ENCODE results near the gene TRHDE. TPM values are rescaled to one million over a fixed set of nuclear protein-coding genes. Genes with fewer than 3 reads are reported as not detected.
A peak's percentile ranks its signal among the peaks of the same experiment; 100 is the strongest.

TRHDE gene
- total RNA-seq, 1 experiment from 2014 or later: 5.5 TPM

DNA sequence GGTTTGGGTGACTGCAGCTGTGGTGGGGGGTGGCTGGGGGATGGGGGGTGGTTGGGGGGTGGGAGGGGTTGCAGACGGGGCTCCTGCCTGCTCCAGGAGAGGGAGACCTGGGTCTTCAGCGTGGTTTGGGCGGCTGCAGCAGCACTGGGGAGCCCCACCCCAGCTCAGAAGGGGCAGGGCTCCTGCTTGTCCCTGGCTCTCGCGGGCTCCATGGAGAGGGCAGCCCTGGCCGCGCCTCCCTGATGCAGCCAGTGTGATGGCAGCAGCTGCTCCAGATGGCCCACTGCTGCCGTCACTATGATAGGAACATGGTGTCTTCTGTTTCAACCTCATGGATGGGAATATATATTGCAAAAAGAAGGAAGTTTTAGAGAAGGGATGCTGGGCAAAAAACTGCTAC is 22.9 kb downstream of the TRHDE start:
- CTCF ChIA-PET: interaction anchor here (0.6 kb wide), 1 partner anchor 13 kb away, joined by 3 read pairs; no protein-coding TSS in a partner anchor
- no peaks in the 10 kb centered on the region for H3K27me3 Mint-ChIP-seq (ENCODE audit: low read depth)
- TF ChIP-seq ZBTB21 (CRISPR knock-in tag; IDR thresholded peaks at IDR 0.05; ENCODE audit: borderline replicate concordance): no peak
- no peak for TF ChIP-seq NFATC4 (CRISPR knock-in tag; IDR thresholded peaks at IDR 0.05)
- TF ChIP-seq TCF7 (CRISPR knock-in tag; IDR thresholded peaks at IDR 0.05; ENCODE audit: low read depth): no peak
- no peak for TF ChIP-seq ZNF138 (CRISPR knock-in tag; conservative IDR thresholded peaks at IDR 0.05)
- TF ChIP-seq, protein P1, sequence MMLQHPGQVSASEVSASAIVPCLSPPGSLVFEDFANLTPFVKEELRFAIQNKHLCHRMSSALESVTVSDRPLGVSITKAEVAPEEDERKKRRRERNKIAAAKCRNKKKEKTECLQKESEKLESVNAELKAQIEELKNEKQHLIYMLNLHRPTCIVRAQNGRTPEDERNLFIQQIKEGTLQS (CRISPR knock-in tag; conservative IDR thresholded peaks at IDR 0.05): no peak
- TF ChIP-seq, protein P2, sequence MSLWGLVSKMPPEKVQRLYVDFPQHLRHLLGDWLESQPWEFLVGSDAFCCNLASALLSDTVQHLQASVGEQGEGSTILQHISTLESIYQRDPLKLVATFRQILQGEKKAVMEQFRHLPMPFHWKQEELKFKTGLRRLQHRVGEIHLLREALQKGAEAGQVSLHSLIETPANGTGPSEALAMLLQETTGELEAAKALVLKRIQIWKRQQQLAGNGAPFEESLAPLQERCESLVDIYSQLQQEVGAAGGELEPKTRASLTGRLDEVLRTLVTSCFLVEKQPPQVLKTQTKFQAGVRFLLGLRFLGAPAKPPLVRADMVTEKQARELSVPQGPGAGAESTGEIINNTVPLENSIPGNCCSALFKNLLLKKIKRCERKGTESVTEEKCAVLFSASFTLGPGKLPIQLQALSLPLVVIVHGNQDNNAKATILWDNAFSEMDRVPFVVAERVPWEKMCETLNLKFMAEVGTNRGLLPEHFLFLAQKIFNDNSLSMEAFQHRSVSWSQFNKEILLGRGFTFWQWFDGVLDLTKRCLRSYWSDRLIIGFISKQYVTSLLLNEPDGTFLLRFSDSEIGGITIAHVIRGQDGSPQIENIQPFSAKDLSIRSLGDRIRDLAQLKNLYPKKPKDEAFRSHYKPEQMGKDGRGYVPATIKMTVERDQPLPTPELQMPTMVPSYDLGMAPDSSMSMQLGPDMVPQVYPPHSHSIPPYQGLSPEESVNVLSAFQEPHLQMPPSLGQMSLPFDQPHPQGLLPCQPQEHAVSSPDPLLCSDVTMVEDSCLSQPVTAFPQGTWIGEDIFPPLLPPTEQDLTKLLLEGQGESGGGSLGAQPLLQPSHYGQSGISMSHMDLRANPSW (CRISPR knock-in tag; conservative IDR thresholded peaks at IDR 0.05; ENCODE audit: low read depth): no peak
- no peak for TF ChIP-seq ZNF121 (CRISPR knock-in tag; IDR thresholded peaks at IDR 0.05)
- TF ChIP-seq TEAD1 (CRISPR knock-in tag; IDR thresholded peaks at IDR 0.05): no peak
- TF ChIP-seq, protein P3, sequence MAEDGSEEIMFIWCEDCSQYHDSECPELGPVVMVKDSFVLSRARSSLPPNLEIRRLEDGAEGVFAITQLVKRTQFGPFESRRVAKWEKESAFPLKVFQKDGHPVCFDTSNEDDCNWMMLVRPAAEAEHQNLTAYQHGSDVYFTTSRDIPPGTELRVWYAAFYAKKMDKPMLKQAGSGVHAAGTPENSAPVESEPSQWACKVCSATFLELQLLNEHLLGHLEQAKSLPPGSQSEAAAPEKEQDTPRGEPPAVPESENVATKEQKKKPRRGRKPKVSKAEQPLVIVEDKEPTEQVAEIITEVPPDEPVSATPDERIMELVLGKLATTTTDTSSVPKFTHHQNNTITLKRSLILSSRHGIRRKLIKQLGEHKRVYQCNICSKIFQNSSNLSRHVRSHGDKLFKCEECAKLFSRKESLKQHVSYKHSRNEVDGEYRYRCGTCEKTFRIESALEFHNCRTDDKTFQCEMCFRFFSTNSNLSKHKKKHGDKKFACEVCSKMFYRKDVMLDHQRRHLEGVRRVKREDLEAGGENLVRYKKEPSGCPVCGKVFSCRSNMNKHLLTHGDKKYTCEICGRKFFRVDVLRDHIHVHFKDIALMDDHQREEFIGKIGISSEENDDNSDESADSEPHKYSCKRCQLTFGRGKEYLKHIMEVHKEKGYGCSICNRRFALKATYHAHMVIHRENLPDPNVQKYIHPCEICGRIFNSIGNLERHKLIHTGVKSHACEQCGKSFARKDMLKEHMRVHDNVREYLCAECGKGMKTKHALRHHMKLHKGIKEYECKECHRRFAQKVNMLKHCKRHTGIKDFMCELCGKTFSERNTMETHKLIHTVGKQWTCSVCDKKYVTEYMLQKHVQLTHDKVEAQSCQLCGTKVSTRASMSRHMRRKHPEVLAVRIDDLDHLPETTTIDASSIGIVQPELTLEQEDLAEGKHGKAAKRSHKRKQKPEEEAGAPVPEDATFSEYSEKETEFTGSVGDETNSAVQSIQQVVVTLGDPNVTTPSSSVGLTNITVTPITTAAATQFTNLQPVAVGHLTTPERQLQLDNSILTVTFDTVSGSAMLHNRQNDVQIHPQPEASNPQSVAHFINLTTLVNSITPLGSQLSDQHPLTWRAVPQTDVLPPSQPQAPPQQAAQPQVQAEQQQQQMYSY (CRISPR knock-in tag; IDR thresholded peaks at IDR 0.05): no peak
- no peak for TF ChIP-seq IRF2 (CRISPR knock-in tag; IDR thresholded peaks at IDR 0.05; ENCODE audit: borderline replicate concordance, low read depth)
- no peak for TF ChIP-seq RORB (CRISPR knock-in tag; IDR thresholded peaks at IDR 0.05)
- no peak for TF ChIP-seq SMAD4 (CRISPR knock-in tag; IDR thresholded peaks at IDR 0.05)
- peak; percentile 59; the same call in 1 of the 2 replicates for ATAC-seq
- H3K9me3 Mint-ChIP-seq: no peaks in the 10 kb centered on the region
- POLR2A ChIA-PET: no interaction called here
- no peak for DNase-seq (ENCODE audit: low spot score)
- no peak overlapping the region for H3K4me3 Mint-ChIP-seq
- no peaks in the 10 kb centered on the region for H3K36me3 Mint-ChIP-seq
- H3K4me1 Mint-ChIP-seq: no peaks in the 10 kb centered on the region
- no peak overlapping the region for H3K27ac Mint-ChIP-seq

DNA sequence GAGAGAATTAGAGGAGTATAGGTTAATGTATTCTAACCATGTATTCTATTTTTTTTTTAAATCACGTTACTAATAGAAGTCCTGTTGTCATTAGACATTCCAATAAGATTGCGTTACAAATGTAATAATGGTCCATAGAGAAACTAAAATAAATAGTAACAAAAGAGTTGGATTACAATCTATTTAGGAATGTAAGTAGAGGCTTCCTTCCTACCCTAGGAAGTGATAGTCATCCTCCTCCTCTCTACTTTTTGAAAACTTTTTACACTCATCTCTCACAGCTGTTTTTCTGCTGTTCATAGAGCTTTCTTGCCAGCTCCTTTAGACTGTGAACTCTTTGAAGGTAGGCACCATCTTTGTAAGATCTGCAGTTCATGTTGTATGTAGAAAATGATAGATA is 23.6 kb downstream of the TRHDE start:
- Mint-ChIP-seq H3K27me3 (ENCODE audit: low read depth) (no peaks in the 10 kb centered on the region), H3K36me3 (no peaks in the 10 kb centered on the region), H3K4me1 (no peaks in the 10 kb centered on the region), H3K4me3 (no peak overlapping the region), H3K27ac (no peak overlapping the region), H3K9me3 (no peaks in the 10 kb centered on the region)
- no peak for DNase-seq (ENCODE audit: low spot score)
- ChIA-PET CTCF (no interaction called here), POLR2A (no interaction called here)
- ATAC-seq: no peak
- TF ChIP-seq, protein P3 (CRISPR knock-in tag; IDR thresholded peaks at IDR 0.05): no peak
- TF ChIP-seq KAT7 (CRISPR knock-in tag; IDR thresholded peaks at IDR 0.05; ENCODE audit: borderline replicate concordance) (no peak), NFYB (CRISPR knock-in tag; conservative IDR thresholded peaks at IDR 0.05; ENCODE audit: low read depth) (no peak), FOXP1 (CRISPR knock-in tag; IDR thresholded peaks at IDR 0.05; ENCODE audit: borderline replicate concordance) (no peak), CBFB (CRISPR knock-in tag; IDR thresholded peaks at IDR 0.05; ENCODE audit: low read depth) (no peak)
